Ovary (tissue), 9 donors: ENCODE results near the gene STARD4. TPM values are rescaled to one million over a fixed set of nuclear protein-coding genes. Genes with fewer than 3 reads are reported as not detected.

Experiments
- DNase-seq, 5 donors: peaks; one replicate each; pipeline ENCODE4 v3.0.0-alpha.2; 2019 to 2020
- H3K27ac ChIP-seq, 2 donors: fragments of 200-600 bp; one replicate each; pipeline versions ENCODE4 v1.5.1 to v1.8.0; 2019 to 2022
- H3K27me3 ChIP-seq: fragments of 200-600 bp; one replicate; pipeline ENCODE4 v1.8.0; 2022
- H3K36me3 ChIP-seq: fragments of 200-600 bp; sonication (generic); one replicate; pipeline ENCODE4 v1.5.1; 2019
- H3K4me1 ChIP-seq: one replicate; pipeline ENCODE4 v1.8.1; 2013; ENCODE audit warnings: mild to moderate bottlenecking, moderate library complexity; ENCODE audit not compliant: insufficient read depth
- H3K4me3 ChIP-seq: fragments of 200-600 bp; sonication (generic); one replicate; pipeline ENCODE4 v1.5.1; 2017
- H3K9me3 ChIP-seq, 2 donors: fragments of 200-600 bp in 1 of 2; sonication (generic) in 1 of 2; one replicate each; pipeline versions ENCODE4 v1.5.1 to v1.8.1; 2013 to 2019; ENCODE audit warnings: mild to moderate bottlenecking in 1 of 2, moderate library complexity in 1 of 2
- CTCF ChIP-seq, 3 donors: fragments of 450-650 bp in 2 of 3; fragments of 200-600 bp in 1 of 3; IDR thresholded peaks; one replicate each; pipeline versions ENCODE4 v1.5.1 to v1.8.0; 2016 to 2022; ENCODE audit warnings: antibody characterized with exemption in 3 of 3, mild to moderate bottlenecking in 1 of 3
- EP300 ChIP-seq: sonication (generic); formaldehyde crosslinking; IDR thresholded peaks from one replicate; pipeline ENCODE4 v1.6.1; 2017; ENCODE audit warnings: antibody characterized with exemption
- POLR2A ChIP-seq: fragments of 450-650 bp; IDR thresholded peaks from one replicate; pipeline ENCODE4 v1.6.1; 2017; ENCODE audit warnings: antibody characterized with exemption, mild to moderate bottlenecking, moderate library complexity
- WGBS, 3 donors: extraction: QIAGEN DNeasy Blood & Tissue Kit in 1 of 3; methylation state at CpG; one replicate each; pipeline versions ENCODE4 v1.1.5 to v1.1.7; 2013 to 2017; 5-methylcytosine and 5-hydroxymethylcytosine counted together
- intact Hi-C, 4 donors: fragments of 100-400 bp; cut with DNase I; formaldehyde crosslinking; loops; one replicate each; pipeline versions ENCODE4 v1.11.0 to v1.15.1; 2022 to 2023
- polyA plus RNA-seq, 2 donors: library from polyadenylated mRNA; stranded (reverse); fragments of 200-250 nt in 1 of 2; fragments of 350-450 nt in 1 of 2; fragmentation: Illumina TruSeq in 1 of 2; extraction: RNeasy Lipid Tissue Mini Kit (QIAGEN cat#74804) in 1 of 2; gene quantifications; one replicate each; pipeline ENCODE4 v1.2.3, GENCODE V29; 2013 to 2014
- total RNA-seq, 7 donors: library from RNA; depleted of rRNA in 2 of 7; stranded (reverse); fragments of >200 nt in 2 of 7; fragmentation: NEBNext Ultra II Directional in 3 of 7; extraction: Animal tissue kit (Norgen Biotek cat#: 25700) in 3 of 7; gene quantifications; one replicate each; pipeline versions ENCODE4 v1.1.0 to v1.2.4, GENCODE V29; 2016 to 2023
- donor health status: DM: no; HTN: no; CAD: no; lungs with moderate emphysema.
- donor health status: DM: no; HTN: no; CAD: no.
- donor health status: Bipolar disorder and iron deficiency.
- donor health status: DM: yes; HTN: yes; CAD: no.
- donor health status: DM: no; HTN: no; CAD: no.
- donor health status: DM: yes; HTN: yes; CAD: no.

The STARD4 gene
- total and polyA plus RNA-seq, 9 donors = 4.5 to 34.1 (median 7.8) TPM

GRCh38 chr5:111520908-111521307 is 8.6 kb upstream of the STARD4 start:
- no peak overlapping the region for H3K27ac ChIP-seq
- H3K4me1 ChIP-seq = no peaks in the 10 kb centered on the region
- H3K27me3 ChIP-seq = no peaks in the 10 kb centered on the region
- TF ChIP-seq EP300 = no peak
- no peak for TF ChIP-seq CTCF (IDR thresholded peaks at IDR 0.05)
- no peak for TF ChIP-seq POLR2A
- WGBS, 3 donors = 69 to 78% (median 76%) methylated on average over 3 of the region's 3 CpGs
- H3K9me3 ChIP-seq = no peaks in the 10 kb centered on the region
- intact Hi-C loops = no loop called here
- H3K4me3 ChIP-seq = no peak overlapping the region
- no peaks in the 10 kb centered on the region for H3K36me3 ChIP-seq
- DNase-seq = no peak

- TF ChIP-seq POLR2A (no peak), EP300 (no peak), CTCF (IDR thresholded peaks at IDR 0.05) (no peak)
- no peaks in the 10 kb centered on the region for H3K4me1 ChIP-seq
- no peaks in the 10 kb centered on the region for H3K36me3 ChIP-seq
- intact Hi-C loops = no loop called here
- DNase-seq = no peak
- 14 to 19% (median 19%) methylated on average over 2 of the region's 2 CpGs for WGBS, 3 donors
- H3K27ac ChIP-seq = no peak overlapping the region
- no peak overlapping the region for H3K4me3 ChIP-seq
- H3K27me3 ChIP-seq = no peaks in the 10 kb centered on the region
- no peaks in the 10 kb centered on the region for H3K9me3 ChIP-seq
These were observed 6.4 kb upstream of the STARD4 start for GRCh38 chr5:111518777-111519176.

- WGBS, 3 donors = 92 to 99% (median 94%) methylated on average over 5 of the region's 5 CpGs
- no peak overlapping the region for H3K27ac ChIP-seq
- no peak for DNase-seq
- intact Hi-C loops = no loop called here
- H3K27me3 ChIP-seq = no peaks in the 10 kb centered on the region
- no peaks in the 10 kb centered on the region for H3K9me3 ChIP-seq
- no peaks in the 10 kb centered on the region for H3K36me3 ChIP-seq
- TF ChIP-seq POLR2A (no peak), EP300 (no peak), CTCF (IDR thresholded peaks at IDR 0.05) (no peak)
- H3K4me1 ChIP-seq = no peaks in the 10 kb centered on the region
- no peak overlapping the region for H3K4me3 ChIP-seq
These were observed 5.6 kb upstream of the STARD4 start for GRCh38 chr5:111517853-111518501.

GRCh38 chr5:111514087-111514486 is 1.8 kb upstream of the STARD4 start:
- no peaks in the 10 kb centered on the region for H3K9me3 ChIP-seq
- intact Hi-C loops = no loop called here
- no peaks in the 10 kb centered on the region for H3K27me3 ChIP-seq
- no peak overlapping the region for H3K4me3 ChIP-seq
- no peaks in the 10 kb centered on the region for H3K36me3 ChIP-seq
- WGBS, 3 donors = 73 to 83% (median 79%) methylated on average over 3 of the region's 3 CpGs
- TF ChIP-seq EP300 = no peak
- TF ChIP-seq POLR2A = no peak
- TF ChIP-seq CTCF (IDR thresholded peaks at IDR 0.05) = no peak
- no peak for DNase-seq
- no peak overlapping the region for H3K27ac ChIP-seq
- no peaks in the 10 kb centered on the region for H3K4me1 ChIP-seq
